Measurements from ENCODE around the gene LCE1F.

The LCE1F gene

GRCh38 chr1:152759453-152760173 is 15.3 kb upstream of the LCE1F start:
- Histone ChIP-seq H3K4me3 (ENCODE audit: low read depth, low read length) (no peak overlapping the region), H2AK5ac (ENCODE audit: low read length) (no peak overlapping the region), H3K27me3 (ENCODE audit: insufficient read depth, low read length) (no peaks in the 10 kb centered on the region), H2BK5ac (ENCODE audit: low read depth, low read length, poor library complexity) (no peak overlapping the region), H3K4me1 (ENCODE audit: control insufficient read depth in 1 of 2, insufficient read depth in 2 of 2, low read length in 2 of 2) (no peaks in the 10 kb centered on the region), H3K9ac (ENCODE audit: low read length) (no peak overlapping the region), H4K8ac (ENCODE audit: low read depth, low read length) (no peak overlapping the region), H3K4ac (ENCODE audit: low read depth, low read length) (no peak overlapping the region), H4K91ac (ENCODE audit: low read depth, low read length) (no peak overlapping the region), H4K12ac (ENCODE audit: low read depth, low read length) (no peak overlapping the region), H3K79me1 (ENCODE audit: low read length) (no peaks in the 10 kb centered on the region), H3K4me2 (ENCODE audit: low read length) (no peak overlapping the region), H3K18ac (ENCODE audit: low read length) (no peak overlapping the region), H2BK12ac (ENCODE audit: low read length) (no peak overlapping the region), H3K9me3 (ENCODE audit: insufficient read depth, low read depth, low read length) (peaks cover 47% of the 10 kb centered on the region), H3K79me2 (ENCODE audit: control insufficient read depth, insufficient read depth, low read length, poor library complexity) (no peaks in the 10 kb centered on the region), H3K36me3 (ENCODE audit: control insufficient read depth in 1 of 2, insufficient read depth in 2 of 2, low read length in 2 of 2) (no peaks in the 10 kb centered on the region), H3K14ac (ENCODE audit: low read length) (no peak overlapping the region), H2BK120ac (ENCODE audit: insufficient read depth, low read length, poor library complexity) (no peak overlapping the region), H2AFZ (ENCODE audit: insufficient read depth, low read length, poor library complexity) (no peak overlapping the region), H3K23ac (ENCODE audit: low read length) (no peak overlapping the region), H3K27ac (ENCODE audit: low read depth, low read length) (no peak overlapping the region)
- WGBS (ENCODE audit: extremely low coverage, insufficient coverage, insufficient read length): no CpG with 5 or more reads among the region's 8 CpGs
- no peak for DNase-seq

GRCh38 chr1:152760551-152761190 is 14.3 kb upstream of the LCE1F start:
- Histone ChIP-seq H3K79me1 (ENCODE audit: low read length) (no peaks in the 10 kb centered on the region), H2BK5ac (ENCODE audit: low read depth, low read length, poor library complexity) (no peak overlapping the region), H3K18ac (ENCODE audit: low read length) (no peak overlapping the region), H2BK120ac (ENCODE audit: insufficient read depth, low read length, poor library complexity) (no peak overlapping the region), H3K4ac (ENCODE audit: low read depth, low read length) (no peak overlapping the region), H3K4me3 (ENCODE audit: low read depth, low read length) (no peak overlapping the region), H3K9ac (ENCODE audit: low read length) (no peak overlapping the region), H3K27me3 (ENCODE audit: insufficient read depth, low read length) (no peaks in the 10 kb centered on the region), H4K91ac (ENCODE audit: low read depth, low read length) (no peak overlapping the region), H3K23ac (ENCODE audit: low read length) (no peak overlapping the region), H4K8ac (ENCODE audit: low read depth, low read length) (no peak overlapping the region), H2AK5ac (ENCODE audit: low read length) (no peak overlapping the region), H2AFZ (ENCODE audit: insufficient read depth, low read length, poor library complexity) (no peak overlapping the region), H3K9me3 (ENCODE audit: insufficient read depth, low read depth, low read length) (peaks cover 48% of the 10 kb centered on the region), H3K14ac (ENCODE audit: low read length) (no peak overlapping the region), H3K27ac (ENCODE audit: low read depth, low read length) (no peak overlapping the region), H3K4me2 (ENCODE audit: low read length) (no peak overlapping the region), H3K4me1 (ENCODE audit: control insufficient read depth in 1 of 2, insufficient read depth in 2 of 2, low read length in 2 of 2) (no peaks in the 10 kb centered on the region), H3K79me2 (ENCODE audit: control insufficient read depth, insufficient read depth, low read length, poor library complexity) (no peaks in the 10 kb centered on the region), H4K12ac (ENCODE audit: low read depth, low read length) (no peak overlapping the region), H3K36me3 (ENCODE audit: control insufficient read depth in 1 of 2, insufficient read depth in 2 of 2, low read length in 2 of 2) (no peaks in the 10 kb centered on the region), H2BK12ac (ENCODE audit: low read length) (no peak overlapping the region)
- no peak for DNase-seq
- no CpG with 5 or more reads among the region's 31 CpGs for WGBS (ENCODE audit: extremely low coverage, insufficient coverage, insufficient read length)

GRCh38 chr1:152761609-152762213 is 13.2 kb upstream of the LCE1F start:
- H3K4me1 ChIP-seq (ENCODE audit: control insufficient read depth in 1 of 2, insufficient read depth in 2 of 2, low read length in 2 of 2): no peaks in the 10 kb centered on the region
- H2AK5ac ChIP-seq (ENCODE audit: low read length): no peak overlapping the region
- no peaks in the 10 kb centered on the region for H3K27me3 ChIP-seq (ENCODE audit: insufficient read depth, low read length)
- H3K23ac ChIP-seq (ENCODE audit: low read length): no peak overlapping the region
- no peak overlapping the region for H3K4ac ChIP-seq (ENCODE audit: low read depth, low read length)
- no peak overlapping the region for H3K18ac ChIP-seq (ENCODE audit: low read length)
- DNase-seq: no peak
- no peaks in the 10 kb centered on the region for H3K79me2 ChIP-seq (ENCODE audit: control insufficient read depth, insufficient read depth, low read length, poor library complexity)
- H3K4me3 ChIP-seq (ENCODE audit: low read depth, low read length): no peak overlapping the region
- no peak overlapping the region for H4K12ac ChIP-seq (ENCODE audit: low read depth, low read length)
- no peak overlapping the region for H2BK5ac ChIP-seq (ENCODE audit: low read depth, low read length, poor library complexity)
- peaks cover 45% of the 10 kb centered on the region for H3K9me3 ChIP-seq (ENCODE audit: insufficient read depth, low read depth, low read length)
- no peak overlapping the region for H4K8ac ChIP-seq (ENCODE audit: low read depth, low read length)
- no peak overlapping the region for H2AFZ ChIP-seq (ENCODE audit: insufficient read depth, low read length, poor library complexity)
- H3K4me2 ChIP-seq (ENCODE audit: low read length): no peak overlapping the region
- no peaks in the 10 kb centered on the region for H3K79me1 ChIP-seq (ENCODE audit: low read length)
- no peak overlapping the region for H3K14ac ChIP-seq (ENCODE audit: low read length)
- no peak overlapping the region for H2BK12ac ChIP-seq (ENCODE audit: low read length)
- H2BK120ac ChIP-seq (ENCODE audit: insufficient read depth, low read length, poor library complexity): no peak overlapping the region
- WGBS (ENCODE audit: extremely low coverage, insufficient coverage, insufficient read length): no CpG with 5 or more reads among the region's 3 CpGs
- H3K27ac ChIP-seq (ENCODE audit: low read depth, low read length): no peak overlapping the region
- H3K36me3 ChIP-seq (ENCODE audit: control insufficient read depth in 1 of 2, insufficient read depth in 2 of 2, low read length in 2 of 2): no peaks in the 10 kb centered on the region
- no peak overlapping the region for H4K91ac ChIP-seq (ENCODE audit: low read depth, low read length)
- H3K9ac ChIP-seq (ENCODE audit: low read length): no peak overlapping the region

DNA sequence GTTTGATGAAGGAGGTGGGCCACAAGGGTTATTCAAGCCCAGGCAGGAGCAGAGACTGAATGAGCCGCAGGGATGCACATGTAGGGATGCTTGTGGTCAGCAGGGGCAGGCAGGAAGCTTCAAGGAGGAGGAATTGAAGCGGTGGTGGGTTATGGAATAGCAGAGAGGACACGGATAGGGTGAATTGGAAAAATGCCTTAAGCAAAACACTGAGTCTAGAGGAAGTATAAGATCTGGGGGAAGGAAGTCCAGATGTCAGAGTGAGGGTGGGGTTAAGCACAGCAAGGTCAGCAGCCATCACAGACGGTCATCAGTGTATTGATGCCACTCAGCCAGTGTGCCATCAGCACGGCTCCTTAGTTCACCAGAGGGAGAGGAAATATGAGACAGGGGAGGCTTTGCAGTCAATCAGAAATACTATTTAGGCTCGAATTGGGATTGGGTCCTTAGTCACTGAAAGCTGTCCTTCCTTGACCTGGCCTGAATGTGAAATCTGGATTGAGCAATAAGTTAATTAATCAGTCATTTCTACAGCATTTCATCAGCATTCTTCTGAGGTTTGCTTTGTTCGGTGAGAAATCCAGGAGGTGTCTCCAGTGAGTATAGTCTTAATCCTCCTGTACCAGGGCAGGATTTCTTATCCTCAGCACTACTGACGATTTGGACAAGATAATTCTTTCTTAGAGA is 6.0 kb upstream of the LCE1F start:
- H3K4me3 ChIP-seq (ENCODE audit: low read depth, low read length): no peak overlapping the region

More for the DNA sequence above, 6.0 kb upstream of the LCE1F start:
- H3K18ac ChIP-seq (ENCODE audit: low read length): no peak overlapping the region
- H3K4ac ChIP-seq (ENCODE audit: low read depth, low read length): no peak overlapping the region
- no peak overlapping the region for H4K91ac ChIP-seq (ENCODE audit: low read depth, low read length)
- H3K79me2 ChIP-seq (ENCODE audit: control insufficient read depth, insufficient read depth, low read length, poor library complexity): no peaks in the 10 kb centered on the region
- H3K36me3 ChIP-seq (ENCODE audit: control insufficient read depth in 1 of 2, insufficient read depth in 2 of 2, low read length in 2 of 2): no peaks in the 10 kb centered on the region
- H3K27me3 ChIP-seq (ENCODE audit: insufficient read depth, low read length): no peaks in the 10 kb centered on the region
- H3K23ac ChIP-seq (ENCODE audit: low read length): no peak overlapping the region
- H3K9me3 ChIP-seq (ENCODE audit: insufficient read depth, low read depth, low read length): peaks cover 14% of the 10 kb centered on the region
- H3K27ac ChIP-seq (ENCODE audit: low read depth, low read length): no peak overlapping the region
- no peak overlapping the region for H2BK120ac ChIP-seq (ENCODE audit: insufficient read depth, low read length, poor library complexity)
- H4K8ac ChIP-seq (ENCODE audit: low read depth, low read length): no peak overlapping the region
- H3K79me1 ChIP-seq (ENCODE audit: low read length): no peaks in the 10 kb centered on the region
- no peak overlapping the region for H3K9ac ChIP-seq (ENCODE audit: low read length)
- no peak for DNase-seq
- no peak overlapping the region for H2AFZ ChIP-seq (ENCODE audit: insufficient read depth, low read length, poor library complexity)
- no peaks in the 10 kb centered on the region for H3K4me1 ChIP-seq (ENCODE audit: control insufficient read depth in 1 of 2, insufficient read depth in 2 of 2, low read length in 2 of 2)
- H4K12ac ChIP-seq (ENCODE audit: low read depth, low read length): no peak overlapping the region
- no peak overlapping the region for H2AK5ac ChIP-seq (ENCODE audit: low read length)
- no peak overlapping the region for H3K4me2 ChIP-seq (ENCODE audit: low read length)
- H2BK12ac ChIP-seq (ENCODE audit: low read length): no peak overlapping the region
- no peak overlapping the region for H3K14ac ChIP-seq (ENCODE audit: low read length)
- no CpG with 5 or more reads among the region's 8 CpGs for WGBS (ENCODE audit: extremely low coverage, insufficient coverage, insufficient read length)
- H2BK5ac ChIP-seq (ENCODE audit: low read depth, low read length, poor library complexity): no peak overlapping the region

All from trophoblast cell (in vitro differentiated cells and primary cell).